Hair follicular keratinocyte (primary cell): Measurements from ENCODE around the gene LITAF. TPM values are rescaled to one million over a fixed set of nuclear protein-coding genes. Genes with fewer than 3 reads are reported as not detected.

Experiments used
- total RNA-seq: library from RNA; depleted of rRNA; stranded (reverse); fragments of >200 nt; gene quantifications from 2 replicates; pipeline ENCODE4 v1.2.3, GENCODE V29; 2015

The LITAF gene
- 99.8 and 107 TPM in 2 replicates for total RNA-seq

GRCh38 chr16:11586856-11587642, at the start of gene LITAF:
LITAF (minus strand) TSS chr16:11586919; CDS start chr16:11556730, 30,189 bp downstream.

Other genes starting within 250 kb of the LITAF start
- 11.7 and 17.4 TPM in 2 replicates for gene RMI2, start 241.5 kb downstream of the LITAF start, total RNA-seq
- gene SNN, start 81.5 kb upstream of the LITAF start, total RNA-seq: 7.3 and 8.4 TPM in 2 replicates
- gene TXNDC11, start 155.9 kb upstream of the LITAF start, total RNA-seq: 31.9 and 37.7 TPM in 2 replicates
- 14.5 and 20.1 TPM in 2 replicates for gene ZC3H7A, start 210.3 kb upstream of the LITAF start, total RNA-seq